SH-SY5Y (cell line): ENCODE measurements around the gene CDKN2AIPNL.

Experiments used
- GATA2 ChIP-seq: IDR thresholded peaks from 2 replicates; pipeline ENCODE4 v1.6.1; 2011; ENCODE audit warnings: mild to moderate bottlenecking, low read depth, low read length
- GATA3 ChIP-seq: IDR thresholded peaks from 2 replicates; pipeline ENCODE4 v1.6.1; 2011; ENCODE audit warnings: low read depth, mild to moderate bottlenecking, low read length, moderate library complexity

DNA sequence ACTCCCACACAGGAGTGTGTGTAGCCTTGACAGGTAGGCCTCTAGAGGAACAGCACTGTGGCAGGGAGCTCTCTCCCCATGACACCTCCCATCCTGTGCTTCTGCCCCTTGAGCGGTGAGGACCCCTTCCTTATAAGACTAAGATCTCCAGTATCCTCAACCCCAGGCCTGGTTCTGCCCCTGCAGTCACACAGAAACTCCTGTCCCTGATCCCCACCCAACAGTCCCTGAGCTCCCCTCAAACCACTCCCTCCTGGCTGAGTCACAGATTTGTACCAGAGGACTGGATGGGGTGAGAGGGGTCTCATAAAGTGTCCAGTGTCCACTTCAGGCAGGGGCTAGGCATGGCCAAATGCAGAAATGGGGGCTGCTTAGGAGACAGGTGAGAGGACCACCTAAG, 47.8 kb upstream of the CDKN2AIPNL start:
- no peak for TF ChIP-seq GATA2
- no peak for TF ChIP-seq GATA3
